Activated naive CD8-positive, alpha-beta T cell treated with anti-CD3 and anti-CD28 coated beads, Interleukin-2, amount 50 U/mL, for 16 hours (primary cell): Measurements from ENCODE around the gene PLAC8.
"Not testable (repeated sequence)": the region's sequence is repeated elsewhere in the genome, so short reads cannot be mapped to it uniquely, and the experiment has no call there.

Experiments
- DNase-seq: peaks from one replicate; pipeline ENCODE4 v3.0.0-alpha.2; 2020; ENCODE audit warnings: low read depth, low spot score

PLAC8 gene, protein sequence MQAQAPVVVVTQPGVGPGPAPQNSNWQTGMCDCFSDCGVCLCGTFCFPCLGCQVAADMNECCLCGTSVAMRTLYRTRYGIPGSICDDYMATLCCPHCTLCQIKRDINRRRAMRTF

DNA sequence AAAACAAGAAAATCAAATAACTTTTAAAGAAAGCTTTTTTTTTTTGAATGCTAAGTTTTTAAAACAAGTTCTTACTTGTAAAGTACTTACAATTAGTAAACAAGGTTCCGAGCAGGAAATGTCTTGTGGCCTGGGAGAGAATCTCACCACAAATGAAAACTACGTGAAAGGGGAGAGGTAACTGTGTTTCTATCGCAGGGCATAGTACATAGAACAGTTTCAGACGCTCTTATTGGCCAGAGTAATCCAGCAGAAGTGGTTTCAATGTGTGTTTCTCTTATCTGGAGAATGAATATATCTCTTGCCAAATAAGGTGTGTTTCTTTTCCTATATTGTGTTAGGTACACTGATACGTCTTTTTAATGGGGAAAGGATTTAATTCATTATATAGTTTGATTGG is at the start of gene PLAC8:
Gene PLAC8, minus strand, starts transcription at position 154 of the 400 bp plus-strand sequence. CDS start 6,808 bp downstream, outside the sequence.
- DNase-seq = no peak

DNA sequence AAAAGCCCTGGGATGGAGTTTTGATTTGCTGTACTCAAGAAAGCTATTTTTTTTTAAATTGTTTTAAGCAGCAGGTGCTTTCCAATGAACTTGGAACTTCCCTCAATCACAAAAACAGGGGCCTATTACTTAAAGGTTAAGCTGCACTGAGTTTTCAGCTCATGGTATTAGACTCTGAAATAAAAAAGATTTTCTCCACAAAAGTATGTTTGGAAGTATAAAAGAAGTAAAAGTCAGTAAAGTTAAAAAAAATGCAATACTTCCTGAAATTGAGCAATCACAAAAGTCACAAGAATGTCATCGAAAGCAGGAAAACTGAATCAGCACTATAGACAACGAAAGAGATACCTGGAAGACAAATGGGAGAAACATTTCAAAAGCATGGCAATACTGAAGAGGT is 38.9 kb upstream of the PLAC8 start:
- DNase-seq = no peak

DNA sequence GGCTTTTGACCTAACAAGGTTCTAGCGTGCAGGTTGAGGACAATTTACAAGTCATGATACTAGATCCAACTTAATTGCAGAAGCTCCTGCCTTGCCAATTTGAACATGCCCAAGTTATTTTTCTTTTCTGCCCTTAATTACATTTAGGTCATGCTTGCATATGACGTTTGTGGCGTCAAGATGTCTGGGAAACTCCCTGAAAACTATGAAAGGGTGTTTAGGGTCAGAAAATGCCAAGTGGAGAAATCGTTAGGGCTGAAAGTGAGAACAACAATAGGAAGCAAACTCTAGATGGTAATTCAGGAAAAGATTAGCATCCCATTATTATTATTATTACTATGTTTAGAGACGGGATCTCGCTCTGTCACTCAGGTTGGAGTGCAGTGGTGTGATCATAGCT is 38.2 kb upstream of the PLAC8 start:
- DNase-seq = no peak

DNA sequence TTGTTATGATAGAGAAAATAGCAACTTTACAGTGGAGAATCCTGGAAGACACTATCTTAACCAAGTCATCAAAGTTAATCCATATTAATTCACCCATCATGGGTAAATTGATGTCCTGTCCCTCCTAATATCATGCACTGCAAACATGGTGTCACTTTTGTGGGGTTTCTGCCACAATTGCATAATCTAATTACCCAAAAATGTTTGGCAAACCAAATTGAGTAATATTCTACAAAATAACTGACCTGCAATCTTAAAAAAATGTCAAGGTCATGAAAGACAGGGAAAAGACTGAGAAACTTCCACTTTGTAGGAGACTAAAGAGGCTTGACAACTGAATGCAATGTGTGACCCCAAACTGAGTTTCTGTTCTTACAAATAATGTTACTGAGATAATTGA is 37.1 kb upstream of the PLAC8 start:
- no peak for DNase-seq

DNA sequence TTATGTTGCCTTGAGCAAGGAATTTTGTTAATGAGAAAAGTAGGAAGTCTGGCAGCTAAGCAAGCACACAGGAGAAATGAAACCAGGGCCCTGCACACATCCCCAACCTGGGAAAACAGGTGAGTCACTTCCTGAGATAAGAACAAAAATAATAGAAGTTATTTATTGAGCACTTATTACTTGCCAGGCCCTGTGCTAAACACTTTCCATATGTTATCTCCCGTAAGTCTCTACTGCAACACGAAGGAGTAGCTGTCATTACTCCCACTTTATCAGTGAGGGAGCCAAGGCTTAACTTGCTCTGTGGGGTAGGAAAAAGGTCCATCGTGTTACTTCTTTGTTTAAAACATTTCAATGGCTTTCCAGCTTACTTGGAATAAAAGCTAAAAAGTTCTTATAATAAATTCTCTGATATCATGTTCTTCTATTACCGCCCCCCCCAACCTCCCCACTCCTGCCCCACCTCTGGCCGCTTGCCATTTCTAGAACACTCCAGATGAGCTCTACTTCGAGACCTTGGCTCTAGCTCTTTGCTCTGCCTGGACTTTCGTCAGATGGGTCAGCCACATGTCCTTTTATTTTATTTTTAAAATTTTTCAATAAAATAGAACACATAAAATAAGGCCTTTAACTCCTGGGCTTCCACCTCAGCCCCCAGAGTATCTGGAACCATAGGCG is 36.3 kb upstream of the PLAC8 start:
- no peak for DNase-seq

DNA sequence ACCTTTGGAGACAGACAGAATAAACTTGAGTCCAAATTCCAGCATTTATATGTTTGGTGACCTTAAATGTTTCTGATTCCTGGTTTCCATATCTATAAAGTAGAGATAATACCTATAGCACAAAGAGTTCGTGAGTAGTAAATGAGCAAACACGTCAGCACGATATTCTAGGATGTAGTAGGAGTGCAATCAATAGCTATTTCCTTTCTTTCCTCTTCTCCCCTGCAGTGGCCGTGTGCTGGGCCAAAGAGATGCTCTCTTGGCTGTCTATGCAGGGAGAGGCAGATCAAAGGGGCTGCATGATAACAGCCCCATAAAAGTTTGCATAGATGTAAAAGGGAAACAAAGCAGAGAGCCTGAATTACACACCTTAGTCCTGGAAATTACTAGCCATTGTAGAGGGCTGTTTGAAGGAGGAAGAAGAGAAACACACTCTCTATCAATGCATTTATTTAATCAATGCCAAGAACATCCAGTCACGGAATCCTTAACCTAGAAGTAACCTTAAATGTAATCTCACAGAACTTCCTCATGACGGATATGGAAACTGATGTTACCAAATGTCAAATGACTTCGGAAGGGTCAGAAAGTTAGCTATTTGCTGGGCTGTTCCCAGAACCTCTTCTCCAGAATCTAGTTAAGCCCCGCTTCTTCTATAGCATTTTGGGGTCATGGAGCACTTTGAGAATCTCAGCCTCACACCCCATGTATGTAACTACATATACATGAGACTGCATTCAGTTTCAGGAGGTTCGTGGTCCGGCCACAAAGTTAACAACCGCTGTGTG is 35.5 kb upstream of the PLAC8 start:
- DNase-seq = no peak

DNA sequence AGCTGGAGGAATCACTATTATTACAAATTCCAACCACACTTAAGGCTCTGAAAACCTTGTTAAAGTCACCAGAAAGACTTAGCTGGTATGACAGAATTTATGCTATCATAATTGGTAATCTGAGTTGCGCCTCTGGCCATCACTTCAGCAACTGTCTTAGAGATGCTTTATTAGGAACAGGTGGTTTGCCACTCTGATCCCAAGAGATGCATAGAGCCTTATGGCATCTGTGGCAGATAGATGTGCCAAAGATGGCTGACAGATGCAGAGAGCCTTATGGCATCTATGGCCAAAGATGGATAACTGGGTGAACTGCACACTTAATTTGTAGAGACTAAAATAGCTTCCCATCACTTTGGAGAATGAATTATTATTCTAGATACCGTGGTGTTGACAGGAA is 32.3 kb upstream of the PLAC8 start:
- DNase-seq = no peak

DNA sequence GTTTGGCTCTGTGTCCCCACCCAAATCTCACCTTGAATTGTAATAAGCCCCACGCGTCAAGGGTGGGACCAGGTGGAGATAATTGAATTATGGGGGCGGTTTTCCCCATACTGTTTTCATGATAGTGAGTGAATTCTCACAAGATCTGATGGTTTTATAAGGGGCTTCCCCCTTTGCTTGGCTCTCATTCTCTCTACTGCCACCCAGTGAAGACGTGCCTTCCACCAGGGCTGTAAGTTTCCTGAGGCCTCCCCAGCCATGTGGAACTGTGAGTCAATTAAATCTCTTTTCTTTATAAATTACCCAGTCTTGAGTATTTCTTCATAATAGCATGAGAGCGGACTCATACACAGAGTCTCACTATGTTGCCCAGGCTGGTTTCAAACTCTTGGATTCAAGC is 31.2 kb upstream of the PLAC8 start:
- not testable (repeated sequence) for DNase-seq

DNA sequence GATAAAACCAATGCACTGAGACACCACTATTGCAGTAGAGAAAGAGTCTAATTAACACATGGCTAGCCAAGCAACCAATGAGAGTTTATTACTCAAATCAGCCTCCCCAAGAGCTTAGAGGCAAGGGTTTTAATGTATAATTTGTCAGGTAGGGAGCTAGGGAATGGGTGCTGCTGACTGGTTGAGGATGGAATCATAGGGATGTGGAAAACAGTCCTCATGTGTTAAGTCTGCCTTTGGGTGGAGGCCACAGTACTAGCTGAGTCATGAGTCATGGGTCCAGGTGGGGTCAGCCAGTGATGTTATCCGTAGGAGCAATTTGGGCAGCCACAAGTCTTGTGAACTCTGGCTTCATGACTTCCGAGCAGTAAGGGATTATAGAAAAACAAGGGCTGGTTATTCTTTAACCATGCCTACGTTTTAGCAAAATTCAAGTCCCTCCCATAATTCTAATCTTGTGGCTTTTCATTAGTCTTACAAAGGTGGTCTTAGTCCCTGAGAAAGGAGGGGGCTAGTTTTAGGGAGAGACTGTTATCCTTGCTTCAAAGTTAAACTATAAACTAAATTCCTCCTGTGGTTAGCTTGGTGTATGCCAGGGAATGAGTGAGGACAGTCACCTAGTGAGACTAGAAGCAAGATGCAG is 25.1 kb upstream of the PLAC8 start:
- DNase-seq = no peak

DNA sequence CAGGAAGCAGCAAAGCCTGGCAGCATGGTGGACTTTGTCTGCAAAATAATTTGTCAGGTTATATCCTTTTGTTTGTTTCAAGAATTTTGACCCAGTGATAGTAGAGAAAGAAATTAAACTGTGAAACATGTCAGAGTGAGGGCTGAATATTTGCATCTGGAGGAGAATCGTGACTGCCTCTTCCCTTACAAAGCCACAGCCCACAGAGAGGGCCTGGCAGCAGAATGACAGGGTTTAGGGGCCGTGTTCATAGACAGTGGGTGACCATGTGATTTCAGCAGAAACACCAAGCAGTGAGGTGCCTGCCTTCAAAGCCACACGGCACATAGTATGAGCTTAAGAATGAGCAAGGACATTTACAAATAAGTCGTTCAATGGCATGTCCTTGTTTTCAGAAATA is 24.4 kb upstream of the PLAC8 start:
- peak; percentile 15 for DNase-seq

DNA sequence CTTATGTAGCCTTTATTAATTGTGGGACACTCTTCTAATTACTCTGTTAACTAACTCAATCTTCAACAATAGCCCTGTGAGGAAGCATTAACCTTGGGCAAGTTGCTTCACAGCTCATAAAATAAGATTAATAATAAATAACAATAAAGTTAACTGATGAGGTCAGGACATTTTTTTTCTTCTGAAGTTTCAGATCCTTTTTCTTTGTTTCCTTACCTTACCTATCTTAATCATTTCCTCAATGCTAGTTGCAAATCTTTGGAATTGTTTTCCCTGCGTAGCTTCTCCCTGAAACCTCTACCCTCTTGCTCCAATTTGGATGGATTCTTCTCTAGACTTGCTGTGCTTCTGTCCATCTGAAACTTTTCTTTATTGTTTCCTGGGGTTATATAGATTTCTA is 17.5 kb upstream of the PLAC8 start:
- no peak for DNase-seq

DNA sequence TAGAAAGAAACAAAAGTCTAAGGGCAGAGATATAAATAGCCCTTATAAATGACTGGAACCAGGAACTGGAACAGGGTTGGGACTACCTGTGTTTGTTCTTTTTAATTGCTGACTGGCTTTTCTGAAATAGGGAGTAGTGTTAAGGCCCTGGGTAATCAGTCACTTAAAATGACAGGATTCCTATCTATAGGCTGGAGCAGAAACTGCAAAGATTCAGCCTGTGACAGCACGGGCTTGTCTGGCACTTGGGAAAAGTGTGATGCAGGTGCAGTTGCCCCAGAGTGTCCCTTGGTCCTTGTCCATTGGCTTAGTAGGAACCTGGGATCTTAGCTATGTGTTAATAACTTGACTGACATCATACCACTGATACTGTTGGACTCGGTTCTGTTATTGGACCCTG is 14.7 kb upstream of the PLAC8 start:
- no peak for DNase-seq

DNA sequence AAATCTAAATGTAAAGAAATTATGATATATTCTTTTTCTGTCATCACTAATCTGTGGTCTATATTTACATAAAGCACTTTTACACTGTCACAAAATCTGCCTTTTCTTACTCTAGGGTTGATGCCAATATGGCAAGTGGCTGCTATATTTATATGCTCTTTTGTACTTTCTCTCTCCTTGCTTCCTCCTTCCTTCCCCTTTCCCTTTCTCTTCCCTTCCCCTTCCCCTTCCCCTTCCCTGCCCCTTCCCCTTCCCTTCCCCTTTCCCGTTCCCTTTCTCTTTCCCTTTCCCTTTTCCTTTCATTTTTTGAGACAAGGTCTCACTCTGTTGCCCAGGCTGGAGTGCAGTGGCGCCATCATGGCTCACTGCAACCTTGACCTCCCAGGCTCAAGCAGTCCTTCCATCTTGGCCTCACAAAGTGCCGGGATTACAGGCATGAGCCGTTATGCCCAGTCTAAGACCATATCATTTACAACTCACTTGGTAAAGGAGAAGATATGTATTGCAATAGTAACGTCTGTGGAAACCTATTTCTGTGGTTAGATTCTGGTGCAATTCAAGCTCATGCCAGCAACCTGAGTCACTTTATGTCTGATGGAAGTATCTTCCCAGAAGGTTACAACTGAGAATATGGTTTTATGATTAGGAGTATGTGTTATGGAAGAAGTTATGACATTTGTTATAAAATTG is 13.9 kb upstream of the PLAC8 start:
- no peak for DNase-seq

DNA sequence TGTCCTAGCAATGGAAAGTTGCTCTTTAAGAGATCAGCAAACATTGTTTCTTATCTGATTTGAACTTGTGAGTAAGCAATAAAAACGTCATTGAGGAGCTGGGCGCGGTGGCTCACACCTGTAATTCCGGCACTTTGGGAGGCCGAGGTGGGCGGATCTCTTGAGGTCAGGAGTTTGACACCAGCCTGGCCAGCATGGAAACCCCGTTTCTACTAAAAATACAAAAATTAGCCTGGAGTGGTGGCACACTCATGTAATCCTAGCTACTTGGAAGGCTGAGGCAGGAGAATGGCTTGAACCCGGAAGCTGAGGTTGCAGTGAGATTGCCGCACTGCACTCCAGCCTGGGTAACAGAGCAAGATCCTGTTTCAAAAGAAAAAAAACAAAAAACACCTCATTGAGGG is 11.2 kb upstream of the PLAC8 start:
- no peak for DNase-seq

DNA sequence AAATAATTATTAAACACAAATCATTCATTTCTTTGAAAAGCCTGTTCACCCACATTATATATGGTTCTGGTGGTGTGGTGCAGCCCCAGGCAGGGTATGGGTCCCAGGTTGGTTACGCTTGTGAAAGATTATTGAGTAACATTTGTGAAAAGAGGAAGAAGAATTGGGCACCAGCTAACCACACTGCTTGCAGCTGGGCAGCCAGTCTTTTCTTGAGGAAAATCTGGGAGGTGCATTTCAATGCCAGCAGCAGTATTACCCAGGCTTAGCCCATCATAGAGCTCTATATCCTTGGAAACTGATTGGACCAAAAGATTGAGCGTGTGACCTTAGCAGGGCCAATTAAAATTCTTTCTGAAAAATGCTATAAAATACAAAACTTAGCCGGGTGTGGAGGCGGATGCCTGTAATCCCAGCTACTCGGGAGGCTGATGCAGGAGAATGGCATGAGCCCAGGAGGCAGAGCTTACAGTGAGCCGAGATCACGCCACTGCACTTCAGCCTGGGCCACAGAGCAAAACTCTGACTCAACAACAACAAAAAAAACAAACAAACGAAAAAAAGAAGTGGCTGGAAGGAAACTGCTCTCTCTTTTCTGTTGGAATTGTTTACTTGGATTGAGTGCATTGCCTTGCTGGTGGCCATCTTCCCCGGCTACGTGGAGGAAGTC is 9.7 kb upstream of the PLAC8 start:
- DNase-seq = no peak

DNA sequence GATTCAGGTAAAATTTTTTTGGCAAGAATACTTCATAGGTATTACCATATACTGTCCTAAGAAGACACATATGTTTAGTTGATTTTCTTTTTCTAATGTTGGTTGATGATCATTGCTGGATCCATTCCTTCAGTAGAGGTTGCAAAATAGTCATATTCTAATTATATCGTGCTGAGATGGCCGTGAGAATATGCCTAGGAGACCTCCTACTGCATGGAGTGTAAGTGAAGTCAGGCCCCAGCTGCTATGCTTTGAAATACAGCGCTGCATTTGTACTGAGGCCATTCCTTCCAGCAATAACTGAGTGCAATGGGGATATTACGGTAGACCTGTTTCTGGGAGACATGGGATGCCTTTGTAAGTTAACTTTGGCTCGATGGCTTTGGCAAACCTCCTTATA is 6.7 kb upstream of the PLAC8 start:
- no peak for DNase-seq

DNA sequence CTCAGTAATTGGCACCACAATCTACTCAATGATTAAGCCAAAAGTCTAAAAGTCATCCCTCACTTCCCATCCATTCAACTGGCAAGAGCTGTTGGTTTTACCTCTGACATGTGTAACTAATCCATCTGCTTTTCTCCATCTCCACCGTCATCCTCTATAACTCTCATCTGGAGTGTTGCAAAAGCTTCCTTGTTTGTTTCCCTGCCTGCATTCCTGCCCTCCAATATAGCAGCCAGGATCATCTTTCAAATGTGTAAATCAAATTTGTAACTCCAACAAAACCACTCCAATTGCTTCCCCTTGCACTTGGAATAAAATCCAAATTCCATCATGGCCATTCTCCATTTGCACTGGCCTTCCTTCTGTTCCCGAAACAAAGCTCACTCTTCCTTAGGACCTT is 4.3 kb upstream of the PLAC8 start:
- DNase-seq = no peak

DNA sequence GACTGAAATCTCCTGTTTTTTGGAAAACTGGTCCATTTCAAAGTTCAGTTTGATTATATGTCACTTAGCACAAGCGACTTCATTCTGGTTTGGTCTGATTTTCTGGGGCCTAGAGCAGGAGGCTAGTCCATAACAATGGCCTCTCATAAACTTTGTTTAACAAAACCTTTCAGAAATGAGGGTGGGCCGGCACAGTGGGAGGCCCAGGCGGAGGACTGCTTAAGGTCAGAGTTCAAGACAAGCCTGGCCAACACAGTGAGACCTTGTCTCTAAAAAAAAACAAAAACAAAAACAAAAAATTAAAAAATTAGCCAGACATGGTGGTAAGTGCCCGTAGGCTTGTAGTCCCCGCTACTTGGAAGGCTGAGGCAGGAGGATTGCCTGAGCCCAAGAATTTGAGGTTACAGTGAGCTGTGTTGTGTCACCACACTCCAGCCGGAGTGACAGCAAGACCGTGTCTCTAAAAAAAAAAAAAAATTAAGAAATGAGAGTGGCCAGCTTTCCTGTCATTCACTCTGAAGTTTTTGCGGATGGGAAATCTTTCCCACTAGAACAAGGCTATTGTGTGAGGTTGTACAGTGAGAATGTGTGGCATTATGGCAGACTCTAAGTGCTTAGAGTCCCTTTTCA is 1.2 kb upstream of the PLAC8 start:
- DNase-seq = no peak

DNA sequence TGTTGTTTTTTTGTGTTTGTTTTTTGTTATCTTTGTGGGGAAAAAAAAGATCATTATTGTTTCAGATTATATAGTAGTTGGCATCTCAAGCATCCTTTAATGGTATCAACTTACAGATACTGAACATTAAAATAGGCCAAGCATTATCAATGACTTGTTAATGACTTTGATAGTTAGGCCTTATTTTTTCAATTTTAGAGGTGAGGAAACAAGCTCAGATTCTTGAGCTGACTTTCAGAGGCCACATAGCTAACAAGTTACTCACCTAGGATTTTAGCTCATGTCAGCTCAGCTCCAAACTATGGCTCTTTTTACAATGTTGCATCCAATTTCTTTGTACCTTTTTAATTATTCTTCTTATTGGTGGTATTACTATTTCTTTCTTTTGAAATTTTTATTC is 471 bp upstream of the PLAC8 start:
- DNase-seq = no peak

DNA sequence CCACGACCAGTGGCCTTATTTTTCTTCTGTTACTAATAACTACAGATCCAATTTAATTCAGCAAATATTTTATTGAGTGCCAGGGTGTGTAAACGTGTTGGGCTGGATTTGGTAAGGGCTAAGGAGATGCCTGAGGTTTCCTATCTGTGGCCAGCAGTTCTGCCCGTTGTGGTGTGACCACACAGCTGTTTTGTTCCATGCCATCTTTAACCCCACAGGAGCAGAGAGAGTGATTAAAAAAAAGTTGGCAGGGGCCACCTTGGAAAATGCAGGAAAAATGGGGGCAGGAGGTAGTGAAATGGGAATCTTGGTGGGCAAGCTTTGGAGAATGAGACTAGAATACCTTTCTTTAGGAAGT is 1.1 kb downstream of the PLAC8 start:
- no peak for DNase-seq
